Ishikawa (cell line): ENCODE measurements around the gene TCP1.

Experiments
- CEBPB ChIP-seq: IDR thresholded peaks from 2 replicates; pipeline ENCODE4 v1.6.1; 2012
- CREB1 ChIP-seq: IDR thresholded peaks from 2 replicates; pipeline ENCODE4 v1.6.1; 2012; ENCODE audit warnings: low read depth
- EGR1 ChIP-seq: IDR thresholded peaks from 2 replicates; pipeline ENCODE4 v1.6.1; 2012
- EP300 ChIP-seq: IDR thresholded peaks from 2 replicates; pipeline ENCODE4 v1.6.1; 2012; ENCODE audit warnings: borderline replicate concordance
- FOXM1 ChIP-seq: IDR thresholded peaks from 2 replicates; pipeline ENCODE4 v1.6.1; 2012; ENCODE audit warnings: low read depth, borderline replicate concordance
- MAX ChIP-seq: IDR thresholded peaks from 2 replicates; pipeline ENCODE4 v1.6.1; 2012
- NFIC ChIP-seq: IDR thresholded peaks from 2 replicates; pipeline ENCODE4 v1.6.1; 2012
- RAD21 ChIP-seq: IDR thresholded peaks from 2 replicates; pipeline ENCODE4 v1.6.1; 2012; ENCODE audit warnings: low read depth
- REST ChIP-seq: IDR thresholded peaks from 2 replicates; pipeline ENCODE4 v1.6.1; 2012; ENCODE audit warnings: low read depth, mild to moderate bottlenecking
- TAF1 ChIP-seq: IDR thresholded peaks from 2 replicates; pipeline ENCODE4 v1.6.1; 2012; ENCODE audit warnings: low read depth, mild to moderate bottlenecking
- TCF12 ChIP-seq: IDR thresholded peaks from 2 replicates; pipeline ENCODE4 v1.6.1; 2012; ENCODE audit warnings: low read depth
- TEAD4 ChIP-seq: IDR thresholded peaks from 2 replicates; pipeline ENCODE4 v1.6.1; 2012
- USF1 ChIP-seq: IDR thresholded peaks from 2 replicates; pipeline ENCODE4 v1.6.1; 2012
- YY1 ChIP-seq: IDR thresholded peaks from 2 replicates; pipeline ENCODE4 v1.6.1; 2012; ENCODE audit warnings: low read depth
- ZBTB7A ChIP-seq: IDR thresholded peaks from 2 replicates; pipeline ENCODE4 v1.6.1; 2012; ENCODE audit warnings: low read depth

Gene TCP1

GRCh38 chr6:159758031-159759001 lies 31.1 kb downstream of the TCP1 start:
- TF ChIP-seq TAF1 (no peak), FOXM1 (no peak), TCF12 (no peak), MAX (no peak), ZBTB7A (no peak), EP300 (no peak), CEBPB (no peak), EGR1 (no peak), YY1 (no peak), NFIC (no peak), RAD21 (no peak), REST (no peak), CREB1 (no peak)

- TF ChIP-seq RAD21: no peak
- no peak for TF ChIP-seq EP300
- no peak for TF ChIP-seq TCF12
- TF ChIP-seq REST: no peak
Measured at GRCh38 chr6:159756508-159756907, 32.9 kb downstream of the TCP1 start.

- TF ChIP-seq FOXM1 (no peak), NFIC (no peak), YY1 (no peak), TEAD4 (no peak), USF1 (no peak), TAF1 (no peak), ZBTB7A (no peak), EP300 (no peak), RAD21 (no peak), CREB1 (no peak), EGR1 (no peak), TCF12 (no peak), CEBPB (no peak)
Measured at GRCh38 chr6:159754959-159755914, 34.2 kb downstream of the TCP1 start.

- TF ChIP-seq NFIC: no peak
- TF ChIP-seq REST: no peak
- TF ChIP-seq EGR1: no peak
- TF ChIP-seq MAX: no peak
- TF ChIP-seq TEAD4: no peak
Measured at GRCh38 chr6:159754401-159754800, 35.0 kb downstream of the TCP1 start.
